Measurements from ENCODE around the gene ARHGAP22. TPM values are rescaled to one million over a fixed set of nuclear protein-coding genes. Genes with fewer than 3 reads are reported as not detected.
"Not testable (repeated sequence)": the region's sequence is repeated elsewhere in the genome, so short reads cannot be mapped to it uniquely, and the experiment has no call there.

The ARHGAP22 gene
- total and polyA plus RNA-seq, 5 donors = 1.4 to 6.5 (median 5.1) TPM

- H3K4me3 ChIP-seq (ENCODE audit: low read length); DNase-seq; H3K4me1 ChIP-seq (ENCODE audit: control insufficient read depth, insufficient read depth, low read length); H3K27ac ChIP-seq (ENCODE audit: low read length); H3K9me3 ChIP-seq (ENCODE audit: control insufficient read depth, low read length); intact Hi-C loops (cut with DNase I); ATAC-seq; H3K27me3 ChIP-seq (ENCODE audit: control insufficient read depth, insufficient read depth): not testable (repeated sequence)
- WGBS = 96% methylated on average over 4 of the region's 4 CpGs
Measured at GRCh38 chr10:48641099-48641690, 36.3 kb upstream of the ARHGAP22 start.

DNA sequence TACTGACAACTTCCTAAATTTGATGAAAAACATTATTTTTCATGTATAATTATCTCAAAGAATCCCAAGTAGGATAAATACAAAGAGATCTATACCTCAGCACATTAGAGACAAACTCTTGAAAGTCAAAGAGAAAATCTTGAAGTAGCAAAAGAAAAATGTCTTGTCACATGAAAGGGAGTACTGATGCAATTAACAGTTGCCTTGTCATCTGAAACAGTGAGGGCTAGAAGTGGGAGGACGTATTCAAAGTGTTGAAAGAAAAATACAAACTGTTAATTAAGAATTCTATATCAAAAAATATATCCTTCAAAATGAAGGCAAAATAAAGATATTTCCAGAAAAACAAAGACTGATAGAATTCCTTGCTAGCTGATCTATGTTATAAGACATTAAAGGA is 35.5 kb upstream of the ARHGAP22 start:
- DNase-seq = no peak
- 63% methylated on average over 1 of the region's 1 CpG for WGBS
- Histone ChIP-seq H3K27ac (ENCODE audit: low read length) (no peak overlapping the region), H3K4me3 (ENCODE audit: low read length) (no peak overlapping the region), H3K9me3 (ENCODE audit: control insufficient read depth, low read length) (no peaks in the 10 kb centered on the region), H3K4me1 (ENCODE audit: control insufficient read depth, insufficient read depth, low read length) (no peaks in the 10 kb centered on the region), H3K27me3 (ENCODE audit: control insufficient read depth, insufficient read depth) (no peaks in the 10 kb centered on the region)
- intact Hi-C loops (cut with DNase I) = no loop called here
- ATAC-seq = no peak

GRCh38 chr10:48639632-48640031 is 34.8 kb upstream of the ARHGAP22 start:
- Histone ChIP-seq H3K27ac (ENCODE audit: low read length) (no peak overlapping the region), H3K4me1 (ENCODE audit: control insufficient read depth, insufficient read depth, low read length) (no peaks in the 10 kb centered on the region), H3K4me3 (ENCODE audit: low read length) (no peak overlapping the region), H3K9me3 (ENCODE audit: control insufficient read depth, low read length) (no peaks in the 10 kb centered on the region), H3K27me3 (ENCODE audit: control insufficient read depth, insufficient read depth) (no peaks in the 10 kb centered on the region)
- 54% methylated on average over 1 of the region's 1 CpG for WGBS
- intact Hi-C loops (cut with DNase I) = no loop called here
- no peak for ATAC-seq
- no peak for DNase-seq

- Histone ChIP-seq H3K4me3 (ENCODE audit: low read length) (no peak overlapping the region), H3K27ac (ENCODE audit: low read length) (no peak overlapping the region), H3K9me3 (ENCODE audit: control insufficient read depth, low read length) (no peaks in the 10 kb centered on the region), H3K4me1 (ENCODE audit: control insufficient read depth, insufficient read depth, low read length) (no peaks in the 10 kb centered on the region), H3K27me3 (ENCODE audit: control insufficient read depth, insufficient read depth) (no peaks in the 10 kb centered on the region)
- 77% methylated on average over 4 of the region's 4 CpGs for WGBS
- no peak for ATAC-seq
- intact Hi-C loops (cut with DNase I) = no loop called here
- DNase-seq = no peak
Measured at GRCh38 chr10:48638739-48639527, 34.1 kb upstream of the ARHGAP22 start.

DNA sequence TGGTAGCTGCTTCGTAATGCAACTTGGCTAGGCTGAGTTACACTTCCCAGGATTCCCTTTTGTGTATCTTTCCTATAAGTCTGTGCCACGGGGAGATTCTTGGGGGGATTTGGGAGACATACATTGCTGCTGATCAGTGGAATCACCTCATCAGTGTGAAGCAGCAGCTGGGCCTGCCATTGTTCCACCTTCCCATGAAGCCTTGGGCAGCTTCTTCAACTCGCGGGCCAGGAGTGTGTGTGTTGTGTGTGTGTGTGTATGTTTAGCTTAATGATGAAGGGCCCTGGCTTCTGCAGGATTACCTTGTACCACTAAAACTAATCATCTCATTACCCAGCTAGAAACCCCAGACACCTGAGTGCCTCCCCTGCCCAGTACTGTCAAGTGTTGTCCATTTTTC is 33.3 kb upstream of the ARHGAP22 start:
- H3K4me1 ChIP-seq (ENCODE audit: control insufficient read depth, insufficient read depth, low read length) = no peaks in the 10 kb centered on the region

GRCh38 chr10:48636901-48637300 is 32.0 kb upstream of the ARHGAP22 start:
- DNase-seq = no peak
- Histone ChIP-seq H3K27ac (ENCODE audit: low read length) (no peak overlapping the region), H3K4me1 (ENCODE audit: control insufficient read depth, insufficient read depth, low read length) (no peaks in the 10 kb centered on the region), H3K4me3 (ENCODE audit: low read length) (no peak overlapping the region), H3K27me3 (ENCODE audit: control insufficient read depth, insufficient read depth) (no peaks in the 10 kb centered on the region), H3K9me3 (ENCODE audit: control insufficient read depth, low read length) (no peaks in the 10 kb centered on the region)
- ATAC-seq = no peak
- WGBS = 88% methylated on average over 3 of the region's 3 CpGs
- intact Hi-C loops (cut with DNase I) = no loop called here

More for the DNA sequence above, 33.3 kb upstream of the ARHGAP22 start:
- Histone ChIP-seq H3K9me3 (ENCODE audit: control insufficient read depth, low read length) (no peaks in the 10 kb centered on the region), H3K4me3 (ENCODE audit: low read length) (no peak overlapping the region), H3K27me3 (ENCODE audit: control insufficient read depth, insufficient read depth) (no peaks in the 10 kb centered on the region), H3K27ac (ENCODE audit: low read length) (no peak overlapping the region)
- DNase-seq = no peak
- WGBS = 92% methylated on average over 4 of the region's 4 CpGs
- intact Hi-C loops (cut with DNase I) = no loop called here
- no peak for ATAC-seq

GRCh38 chr10:48636231-48636630 is 31.4 kb upstream of the ARHGAP22 start:
- H3K27ac ChIP-seq (ENCODE audit: low read length) = no peak overlapping the region
- WGBS = 71% methylated on average over 3 of the region's 3 CpGs
- H3K9me3 ChIP-seq (ENCODE audit: control insufficient read depth, low read length) = no peaks in the 10 kb centered on the region
- no peak overlapping the region for H3K4me3 ChIP-seq (ENCODE audit: low read length)
- DNase-seq (no peak), ATAC-seq (no peak)
- intact Hi-C loops (cut with DNase I) = no loop called here
- H3K27me3 ChIP-seq (ENCODE audit: control insufficient read depth, insufficient read depth) = no peaks in the 10 kb centered on the region
- no peaks in the 10 kb centered on the region for H3K4me1 ChIP-seq (ENCODE audit: control insufficient read depth, insufficient read depth, low read length)

DNA sequence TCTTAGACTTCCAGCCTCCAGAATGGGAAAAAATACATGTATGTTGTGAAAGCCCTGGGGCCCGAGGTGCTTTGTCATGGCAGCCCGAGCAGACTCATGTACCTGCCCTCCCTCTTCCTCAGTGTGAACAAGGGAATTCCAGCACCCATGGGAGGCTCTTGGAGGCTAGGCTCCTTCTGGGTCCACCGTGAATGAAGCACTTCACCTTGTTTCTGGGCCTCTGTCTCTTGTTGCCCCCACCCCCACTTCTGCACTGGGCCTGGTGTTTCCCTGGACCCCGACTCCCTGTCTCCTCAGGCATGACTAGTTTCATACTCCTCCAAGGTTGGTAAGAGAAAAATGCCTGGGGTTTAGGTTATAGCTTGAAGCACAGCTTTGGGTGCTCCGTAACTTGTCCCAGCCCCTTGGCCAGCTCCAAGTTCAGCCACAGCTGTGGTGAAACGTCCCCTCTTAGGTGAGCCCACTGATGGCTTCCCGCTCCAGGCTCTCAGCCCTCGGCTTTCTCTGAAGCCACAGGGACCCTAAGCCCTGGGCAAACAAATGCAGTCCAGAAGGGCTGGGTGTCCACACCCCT is 30.2 kb upstream of the ARHGAP22 start:
- intact Hi-C loops (cut with DNase I) = no loop called here
- 85% methylated on average over 8 of the region's 8 CpGs for WGBS
- no peak for ATAC-seq

GRCh38 chr10:48634198-48634983 is 29.5 kb upstream of the ARHGAP22 start:
- Histone ChIP-seq H3K9me3 (ENCODE audit: control insufficient read depth, low read length) (no peaks in the 10 kb centered on the region), H3K27me3 (ENCODE audit: control insufficient read depth, insufficient read depth) (no peaks in the 10 kb centered on the region), H3K4me3 (ENCODE audit: low read length) (no peak overlapping the region), H3K27ac (ENCODE audit: low read length) (no peak overlapping the region), H3K4me1 (ENCODE audit: control insufficient read depth, insufficient read depth, low read length) (no peaks in the 10 kb centered on the region)
- ATAC-seq (peak; percentile 91), DNase-seq (peak; percentile 55 to 84 (median 84))
- intact Hi-C loops (cut with DNase I) = no loop called here
- WGBS = 57% methylated on average over 5 of the region's 5 CpGs

More for the DNA sequence above, 30.2 kb upstream of the ARHGAP22 start:
- no peak for DNase-seq
- H3K4me3 ChIP-seq (ENCODE audit: low read length) = no peak overlapping the region
- no peaks in the 10 kb centered on the region for H3K27me3 ChIP-seq (ENCODE audit: control insufficient read depth, insufficient read depth)
- H3K4me1 ChIP-seq (ENCODE audit: control insufficient read depth, insufficient read depth, low read length) = no peaks in the 10 kb centered on the region
- no peaks in the 10 kb centered on the region for H3K9me3 ChIP-seq (ENCODE audit: control insufficient read depth, low read length)
- H3K27ac ChIP-seq (ENCODE audit: low read length) = no peak overlapping the region

- Histone ChIP-seq H3K27ac (ENCODE audit: low read length) (no peak overlapping the region), H3K9me3 (ENCODE audit: control insufficient read depth, low read length) (no peaks in the 10 kb centered on the region), H3K27me3 (ENCODE audit: control insufficient read depth, insufficient read depth) (no peaks in the 10 kb centered on the region), H3K4me3 (ENCODE audit: low read length) (no peak overlapping the region), H3K4me1 (ENCODE audit: control insufficient read depth, insufficient read depth, low read length) (no peaks in the 10 kb centered on the region)
- DNase-seq (no peak), ATAC-seq (no peak)
- intact Hi-C loops (cut with DNase I) = no loop called here
- 83% methylated on average over 4 of the region's 4 CpGs for WGBS
Measured at GRCh38 chr10:48633381-48634197, 28.7 kb upstream of the ARHGAP22 start.
